ENCODE data around the gene ADAMTS8. TPM values are rescaled to one million over a fixed set of nuclear protein-coding genes. Genes with fewer than 3 reads are reported as not detected.

ADAMTS8 gene
- total RNA-seq, 1 donor from 2014 or later: not detected

Other genes starting within 250 kb of the ADAMTS8 start
- 20.0 and 25.4 TPM in 2 replicates for gene ZBTB44, start 113.7 kb downstream of the ADAMTS8 start, total RNA-seq
- under 0.01 and 0.07 TPM in 2 replicates for gene ADAMTS15, start 20.0 kb upstream of the ADAMTS8 start, total RNA-seq